Measurements from ENCODE around the gene NYAP1. TPM values are rescaled to one million over a fixed set of nuclear protein-coding genes. Genes with fewer than 3 reads are reported as not detected.
A peak's percentile ranks its signal among the peaks of the same experiment; 100 is the strongest.

Gene NYAP1
- total RNA-seq, 1 donor from 2014 or later, result 2.5 TPM

- H3K9me3 Mint-ChIP-seq (ENCODE audit: unreplicated experiment), result no peaks in the 10 kb centered on the region
- Histone ChIP-seq H3K27me3 (ENCODE audit: insufficient read depth, low read length) (no peaks in the 10 kb centered on the region), H3K9me3 (ENCODE audit: insufficient read depth, low read depth, low read length) (no peaks in the 10 kb centered on the region), H3K4me3 (ENCODE audit: insufficient read depth, low read depth, low read length) (no peak overlapping the region), H3K4me2 (ENCODE audit: low read length) (peak overlapping the region; percentile 93), H3K9ac (ENCODE audit: low read length) (peak overlapping the region; percentile 90), H3K4me1 (ENCODE audit: insufficient read depth, low read length) (peaks cover 14% of the 10 kb centered on the region), H2AFZ (ENCODE audit: low read depth, low read length) (no peak overlapping the region), H3K79me2 (ENCODE audit: insufficient read depth, low read length) (peaks cover 42% of the 10 kb centered on the region), H4K20me1 (ENCODE audit: insufficient read depth, low read length) (peaks cover 52% of the 10 kb centered on the region), H3K36me3 (ENCODE audit: insufficient read depth, low read length) (no peaks in the 10 kb centered on the region), H3K27ac (ENCODE audit: low read depth, low read length) (no peak overlapping the region)
- peaks cover 16% of the 10 kb centered on the region for H3K4me1 Mint-ChIP-seq (ENCODE audit: low read depth, unreplicated experiment)
- no peaks in the 10 kb centered on the region for H3K27me3 Mint-ChIP-seq (ENCODE audit: low read depth, unreplicated experiment)
- DNase-seq (ENCODE audit: low read depth) (no peak), FAIRE-seq (no peak)
- no peak overlapping the region for H3K27ac Mint-ChIP-seq (ENCODE audit: unreplicated experiment)
- H3K4me3 Mint-ChIP-seq (ENCODE audit: unreplicated experiment), result peak overlapping the region; percentile 83
- H3K36me3 Mint-ChIP-seq (ENCODE audit: low read depth, unreplicated experiment), result peaks cover 7% of the 10 kb centered on the region
- TF ChIP-seq CTCF (IDR thresholded peaks at IDR 0.05; ENCODE audit: insufficient read depth, low read depth, low read length) (no peak), EZH2 (IDR thresholded peaks at IDR 0.05; ENCODE audit: insufficient read depth, low read length) (no peak)
These were observed 8.2 kb upstream of the NYAP1 start for GRCh38 chr7:100475549-100475948.

GRCh38 chr7:100476101-100476780, 7.5 kb upstream of the NYAP1 start:
- no peak for TF ChIP-seq CTCF (IDR thresholded peaks at IDR 0.05; ENCODE audit: insufficient read depth, low read depth, low read length)
- TF ChIP-seq EZH2 (IDR thresholded peaks at IDR 0.05; ENCODE audit: insufficient read depth, low read length), result no peak
- no peaks in the 10 kb centered on the region for H3K27me3 ChIP-seq (ENCODE audit: insufficient read depth, low read length)
- H3K4me3 ChIP-seq (ENCODE audit: insufficient read depth, low read depth, low read length), result no peak overlapping the region
- Mint-ChIP-seq H3K27me3 (ENCODE audit: low read depth, unreplicated experiment) (no peaks in the 10 kb centered on the region), H3K4me1 (ENCODE audit: low read depth, unreplicated experiment) (peaks cover 16% of the 10 kb centered on the region), H3K36me3 (ENCODE audit: low read depth, unreplicated experiment) (peaks cover 4% of the 10 kb centered on the region), H3K27ac (ENCODE audit: unreplicated experiment) (no peak overlapping the region), H3K9me3 (ENCODE audit: unreplicated experiment) (no peaks in the 10 kb centered on the region), H3K4me3 (ENCODE audit: unreplicated experiment) (peak overlapping the region; percentile 83)
- H3K9me3 ChIP-seq (ENCODE audit: insufficient read depth, low read depth, low read length), result no peaks in the 10 kb centered on the region
- no peak overlapping the region for H2AFZ ChIP-seq (ENCODE audit: low read depth, low read length)
- peaks cover 49% of the 10 kb centered on the region for H4K20me1 ChIP-seq (ENCODE audit: insufficient read depth, low read length)
- H3K4me2 ChIP-seq (ENCODE audit: low read length), result peak overlapping the region; percentile 93
- H3K27ac ChIP-seq (ENCODE audit: low read depth, low read length), result no peak overlapping the region
- H3K9ac ChIP-seq (ENCODE audit: low read length), result peak overlapping the region; percentile 90
- DNase-seq (ENCODE audit: low read depth) (no peak), FAIRE-seq (no peak)
- no peaks in the 10 kb centered on the region for H3K36me3 ChIP-seq (ENCODE audit: insufficient read depth, low read length)
- H3K79me2 ChIP-seq (ENCODE audit: insufficient read depth, low read length), result peaks cover 42% of the 10 kb centered on the region
- H3K4me1 ChIP-seq (ENCODE audit: insufficient read depth, low read length), result peaks cover 14% of the 10 kb centered on the region
